Stimulated activated CD8-positive, alpha-beta memory T cell treated with anti-CD3 and anti-CD28 coated beads, Interleukin-2, amount 100 ng/mL, for 1 hour (primary cell): ENCODE data around the gene ATG12.
"Not testable (repeated sequence)": the region's sequence is repeated elsewhere in the genome, so short reads cannot be mapped to it uniquely, and the experiment has no call there.

ENCODE experiments used
- DNase-seq, 2 donors: peaks; one replicate each; pipeline ENCODE4 v3.0.0-alpha.2; 2020; ENCODE audit warnings: low read depth in 2 of 2

The ATG12 gene

GRCh38 chr5:115842952-115843351, 1.6 kb upstream of the ATG12 start:
- no peak for DNase-seq

GRCh38 chr5:115842089-115842935, 947 bp upstream of the ATG12 start:
- DNase-seq, result no peak

- DNase-seq, result no peak
Observed at GRCh38 chr5:115840873-115841272, 492 bp downstream of the ATG12 start.

- DNase-seq, result no peak
Observed at GRCh38 chr5:115838885-115839518, 2.4 kb downstream of the ATG12 start.

- no peak for DNase-seq
Observed at GRCh38 chr5:115835481-115835880, 5.9 kb downstream of the ATG12 start.

- DNase-seq, result no peak
Observed at GRCh38 chr5:115831163-115831768, 10.1 kb downstream of the ATG12 start.

GRCh38 chr5:115829913-115830312, 11.5 kb downstream of the ATG12 start:
- no peak for DNase-seq

- no peak for DNase-seq
Observed at GRCh38 chr5:115825948-115826347, 15.4 kb downstream of the ATG12 start.

- DNase-seq, result not testable (repeated sequence)
Observed at GRCh38 chr5:115824983-115825382, 16.4 kb downstream of the ATG12 start.

- DNase-seq, result no peak
Observed at GRCh38 chr5:115820846-115821245, 20.5 kb downstream of the ATG12 start.

- DNase-seq, result no peak
Observed at GRCh38 chr5:115818821-115819220, 22.5 kb downstream of the ATG12 start.

GRCh38 chr5:115817386-115817785, 24.0 kb downstream of the ATG12 start:
- DNase-seq, result no peak

GRCh38 chr5:115816226-115817081, 24.9 kb downstream of the ATG12 start, which contains the start of gene CDO1:
Gene CDO1, minus strand, starts transcription at chr5:115816659. Its CDS starts 262 bp downstream, at chr5:115816397.
- no peak for DNase-seq

- DNase-seq, result no peak
Observed at GRCh38 chr5:115815693-115816225, 25.6 kb downstream of the ATG12 start.

- no peak for DNase-seq
Observed at GRCh38 chr5:115815006-115815692, 26.2 kb downstream of the ATG12 start.

GRCh38 chr5:115813719-115814118, 27.6 kb downstream of the ATG12 start:
- DNase-seq, result no peak

GRCh38 chr5:115812372-115812771, 29.0 kb downstream of the ATG12 start:
- DNase-seq, result no peak

GRCh38 chr5:115811406-115811805, 30.0 kb downstream of the ATG12 start:
- DNase-seq, result no peak

- no peak for DNase-seq
Observed at GRCh38 chr5:115810761-115811160, 30.6 kb downstream of the ATG12 start.

GRCh38 chr5:115809946-115810345, 31.4 kb downstream of the ATG12 start:
- no peak for DNase-seq

GRCh38 chr5:115808066-115808465, 33.3 kb downstream of the ATG12 start:
- not testable (repeated sequence) for DNase-seq
